Measurements from ENCODE around the gene TJP1. TPM values are rescaled to one million over a fixed set of nuclear protein-coding genes. Genes with fewer than 3 reads are reported as not detected.
"Not testable (repeated sequence)": the region's sequence is repeated elsewhere in the genome, so short reads cannot be mapped to it uniquely, and the experiment has no call there.

TJP1 gene
- total and polyA plus RNA-seq, 2 experiments from 2014 or later = 39.2 to 51.2 TPM

- Histone ChIP-seq H3K27ac (no peak overlapping the region), H3K9me3 (ENCODE audit: low read depth) (no peaks in the 10 kb centered on the region), H3K4me1 (ENCODE audit: insufficient read depth) (peaks cover 20% of the 10 kb centered on the region), H3K27me3 (replicated peaks; ENCODE audit: insufficient read depth) (peaks cover 6% of the 10 kb centered on the region; the same call in 1 of the 2 replicates), H3K4me3 (no peak overlapping the region), H2AFZ (no peak overlapping the region), H3K9ac (no peak overlapping the region), H3F3A (ENCODE audit: insufficient read depth) (peaks cover 10% of the 10 kb centered on the region), H3K9me2 (ENCODE audit: insufficient read depth) (no peaks in the 10 kb centered on the region), H3K36me3 (ENCODE audit: low read depth) (no peaks in the 10 kb centered on the region), H3K79me2 (ENCODE audit: insufficient read depth) (no peaks in the 10 kb centered on the region), H3K4me2 (ENCODE audit: unreplicated experiment) (no peak overlapping the region), H4K20me1 (ENCODE audit: insufficient read depth) (no peaks in the 10 kb centered on the region)
- TF ChIP-seq EZH2 (IDR thresholded peaks at IDR 0.05; ENCODE audit: insufficient read depth, poor library complexity, severe bottlenecking) = no peak
- TF ChIP-seq EZH2phosphoT487 (IDR thresholded peaks at IDR 0.05; ENCODE audit: insufficient read depth, low read depth) = no peak
- in situ Hi-C loops (cut with MboI) = no loop called here
- no peak for DNase-seq
- WGBS, 2 experiments (ENCODE audit: low coverage in 1 of 2, low lambda C conversion rate in 2 of 2, missing lambda C conversion rate in 2 of 2) = 85 to 89% methylated on average over 3 of the region's 3 CpGs
Observed at GRCh38 chr15:29666241-29666640, 156.0 kb downstream of the TJP1 start.

- WGBS, 2 experiments (ENCODE audit: low coverage in 1 of 2, low lambda C conversion rate in 2 of 2, missing lambda C conversion rate in 2 of 2) = 28 to 33% methylated on average over 11 to 13 of the region's 13 CpGs
- no peaks in the 10 kb centered on the region for H3K9me2 ChIP-seq (ENCODE audit: insufficient read depth)
- DNase-seq = peak; percentile 32
Observed at GRCh38 chr15:29665444-29666003, 156.7 kb downstream of the TJP1 start.

GRCh38 chr15:29664406-29664805 is 157.9 kb downstream of the TJP1 start:
- Histone ChIP-seq H3K9me3 (ENCODE audit: low read depth) (no peaks in the 10 kb centered on the region), H3K27ac (no peak overlapping the region), H3K79me2 (ENCODE audit: insufficient read depth) (no peaks in the 10 kb centered on the region), H3K4me3 (no peak overlapping the region), H3K4me1 (ENCODE audit: insufficient read depth) (peaks cover 1% of the 10 kb centered on the region; the same call in 1 of the 2 replicates), H3K27me3 (replicated peaks; ENCODE audit: insufficient read depth) (peaks cover 6% of the 10 kb centered on the region; the same call in 1 of the 2 replicates), H2AFZ (no peak overlapping the region), H4K20me1 (ENCODE audit: insufficient read depth) (no peaks in the 10 kb centered on the region), H3K4me2 (ENCODE audit: unreplicated experiment) (no peak overlapping the region), H3K9ac (no peak overlapping the region), H3F3A (ENCODE audit: insufficient read depth) (no peaks in the 10 kb centered on the region), H3K9me2 (ENCODE audit: insufficient read depth) (no peaks in the 10 kb centered on the region), H3K36me3 (ENCODE audit: low read depth) (no peaks in the 10 kb centered on the region)
- WGBS, 2 experiments (ENCODE audit: low coverage in 1 of 2, low lambda C conversion rate in 2 of 2, missing lambda C conversion rate in 2 of 2) = 81 to 83% methylated on average over 13 of the region's 13 CpGs
- in situ Hi-C loops (cut with MboI) = no loop called here
- no peak for TF ChIP-seq EZH2phosphoT487 (IDR thresholded peaks at IDR 0.05; ENCODE audit: insufficient read depth, low read depth)
- TF ChIP-seq EZH2 (IDR thresholded peaks at IDR 0.05; ENCODE audit: insufficient read depth, poor library complexity, severe bottlenecking) = no peak
- no peak for DNase-seq

More at GRCh38 chr15:29665444-29666003, 156.7 kb downstream of the TJP1 start:
- no peak overlapping the region for H3K9ac ChIP-seq
- H3K4me3 ChIP-seq = no peak overlapping the region
- peaks cover 13% of the 10 kb centered on the region for H3K4me1 ChIP-seq (ENCODE audit: insufficient read depth)
- H3K79me2 ChIP-seq (ENCODE audit: insufficient read depth) = no peaks in the 10 kb centered on the region
- no peak for TF ChIP-seq EZH2phosphoT487 (IDR thresholded peaks at IDR 0.05; ENCODE audit: insufficient read depth, low read depth)
- TF ChIP-seq EZH2 (IDR thresholded peaks at IDR 0.05; ENCODE audit: insufficient read depth, poor library complexity, severe bottlenecking) = no peak
- no peak overlapping the region for H3K27ac ChIP-seq
- 0 out of 2 replicates have a peak, but pooled peaks cover 3% of the 10 kb centered on the region for H3F3A ChIP-seq (ENCODE audit: insufficient read depth)
- H3K4me2 ChIP-seq (ENCODE audit: unreplicated experiment) = no peak overlapping the region
- in situ Hi-C loops (cut with MboI) = no loop called here
- H4K20me1 ChIP-seq (ENCODE audit: insufficient read depth) = no peaks in the 10 kb centered on the region
- H3K9me3 ChIP-seq (ENCODE audit: low read depth) = no peaks in the 10 kb centered on the region
- no peaks in the 10 kb centered on the region for H3K36me3 ChIP-seq (ENCODE audit: low read depth)
- no peak overlapping the region for H2AFZ ChIP-seq
- peaks cover 6% of the 10 kb centered on the region; the same call in 1 of the 2 replicates for H3K27me3 ChIP-seq (replicated peaks; ENCODE audit: insufficient read depth)

GRCh38 chr15:29657476-29657817 is 164.8 kb downstream of the TJP1 start:
- H3K27ac ChIP-seq; H3K9me2 ChIP-seq (ENCODE audit: insufficient read depth); H2AFZ ChIP-seq; in situ Hi-C loops (cut with MboI); DNase-seq; H3K27me3 ChIP-seq (replicated peaks; ENCODE audit: insufficient read depth); H3K9ac ChIP-seq; H3F3A ChIP-seq (ENCODE audit: insufficient read depth); H3K4me1 ChIP-seq (ENCODE audit: insufficient read depth); H3K4me2 ChIP-seq (ENCODE audit: unreplicated experiment); H3K36me3 ChIP-seq (ENCODE audit: low read depth); H4K20me1 ChIP-seq (ENCODE audit: insufficient read depth); H3K79me2 ChIP-seq (ENCODE audit: insufficient read depth); H3K4me3 ChIP-seq; H3K9me3 ChIP-seq (ENCODE audit: low read depth): not testable (repeated sequence)
- WGBS, 2 experiments (ENCODE audit: low coverage in 1 of 2, low lambda C conversion rate in 2 of 2, missing lambda C conversion rate in 2 of 2) = 56 to 65% methylated on average over 6 of the region's 6 CpGs

All from GM23248 (cell line).